Karpas-422 (cell line): ENCODE measurements around the gene GORASP2. TPM values are rescaled to one million over a fixed set of nuclear protein-coding genes. Genes with fewer than 3 reads are reported as not detected.

Experiments
- DNase-seq: peaks from one replicate; pipeline ENCODE4 v3.0.0-alpha.2; 2015
- H2AFZ ChIP-seq: fragments of 200-600 bp; sonication (generic); 2 replicates; pipeline ENCODE4 v1.6.1; 2014; ENCODE audit warnings: antibody characterized with exemption, low read length, mixed read lengths
- H3K27ac ChIP-seq: fragments of 200-600 bp; sonication (generic); 2 replicates; pipeline ENCODE4 v1.5.1; 2014; ENCODE audit warnings: mild to moderate bottlenecking, low read length, moderate library complexity
- H3K27me3 ChIP-seq: fragments of 200-600 bp; sonication (generic); 2 replicates; pipeline ENCODE4 v1.6.1; 2014; ENCODE audit warnings: low read length, mixed read lengths
- H3K36me3 ChIP-seq: fragments of 200-600 bp; sonication (generic); 2 replicates; pipeline ENCODE4 v1.6.1; 2014; ENCODE audit warnings: low read length, mixed read lengths; ENCODE audit not compliant: insufficient read depth
- H3K4me1 ChIP-seq: fragments of 200-600 bp; sonication (generic); 2 replicates; pipeline ENCODE4 v1.6.1; 2014; ENCODE audit warnings: mild to moderate bottlenecking, low read length, mixed read lengths
- H3K4me2 ChIP-seq: fragments of 200-600 bp; sonication (generic); 2 replicates; pipeline ENCODE4 v1.6.1; 2014; ENCODE audit warnings: low read length, low read depth, mild to moderate bottlenecking; ENCODE audit not compliant: poor library complexity, severe bottlenecking
- H3K4me3 ChIP-seq: fragments of 200-600 bp; sonication (generic); 2 replicates; pipeline ENCODE4 v1.5.1; 2014; ENCODE audit warnings: mild to moderate bottlenecking, antibody characterized with exemption, low read length, mixed read lengths
- H3K79me2 ChIP-seq: fragments of 200-600 bp; sonication (generic); 2 replicates; pipeline ENCODE4 v1.6.1; 2014; ENCODE audit warnings: mild to moderate bottlenecking, low read length, mixed read lengths
- H3K9ac ChIP-seq: fragments of 200-600 bp; sonication (generic); 2 replicates; pipeline ENCODE4 v1.6.0; 2014; ENCODE audit warnings: low read length
- H3K9me2 ChIP-seq: fragments of 200-600 bp; sonication (generic), shearing (Covaris generic); replicated peaks from 2 replicates; pipeline ENCODE4 v1.6.0; 2014; ENCODE audit warnings: mild to moderate bottlenecking, low read length, moderate library complexity; ENCODE audit not compliant: insufficient read depth
- H3K9me3 ChIP-seq: fragments of 300-700, 200-600 bp; sonication (generic); 2 replicates; pipeline ENCODE4 v1.6.1; 2014; ENCODE audit warnings: low read length, mixed read lengths
- H4K20me1 ChIP-seq: fragments of 200-600 bp; sonication (generic); 2 replicates; pipeline ENCODE4 v1.6.1; 2014; ENCODE audit warnings: mild to moderate bottlenecking, antibody characterized with exemption, low read length, low read depth; ENCODE audit not compliant: insufficient read depth
- total RNA-seq: library from RNA; depleted of rRNA; stranded (reverse); fragments of >200 nt; shearing (Covaris generic); gene quantifications from 2 replicates; pipeline ENCODE4 v1.2.3, GENCODE V29; 2014; ENCODE audit warnings: low replicate concordance

The GORASP2 gene
- total RNA-seq, 1 experiment from 2014 or later, result 34.3 TPM

GRCh38 chr2:170940066-170940465, 11.0 kb downstream of the GORASP2 start:
- Histone ChIP-seq H3K9me3 (no peaks in the 10 kb centered on the region), H3K79me2 (peaks cover 100% of the 10 kb centered on the region), H2AFZ (no peak overlapping the region), H3K9me2 (no peaks in the 10 kb centered on the region), H3K27ac (no peak overlapping the region), H3K4me1 (peaks cover 39% of the 10 kb centered on the region), H3K27me3 (no peaks in the 10 kb centered on the region), H3K4me3 (no peak overlapping the region), H3K9ac (no peak overlapping the region), H4K20me1 (peaks cover 65% of the 10 kb centered on the region), H3K4me2 (no peak overlapping the region), H3K36me3 (peaks cover 5% of the 10 kb centered on the region; the same call in 1 of the 2 replicates)
- no peak for DNase-seq

- DNase-seq, result no peak
- Histone ChIP-seq H4K20me1 (peaks cover 66% of the 10 kb centered on the region), H3K27ac (no peak overlapping the region), H3K27me3 (no peaks in the 10 kb centered on the region), H3K79me2 (peaks cover 100% of the 10 kb centered on the region), H3K9ac (no peak overlapping the region), H3K4me3 (no peak overlapping the region), H3K4me1 (peaks cover 42% of the 10 kb centered on the region), H3K36me3 (peaks cover 5% of the 10 kb centered on the region; the same call in 1 of the 2 replicates), H3K9me3 (no peaks in the 10 kb centered on the region), H2AFZ (no peak overlapping the region), H3K9me2 (no peaks in the 10 kb centered on the region), H3K4me2 (no peak overlapping the region)
Observed at GRCh38 chr2:170942615-170943014, 13.6 kb downstream of the GORASP2 start.

- Histone ChIP-seq H3K4me1 (peaks cover 45% of the 10 kb centered on the region), H3K4me3 (no peak overlapping the region), H2AFZ (no peak overlapping the region), H3K9ac (no peak overlapping the region), H3K36me3 (peaks cover 5% of the 10 kb centered on the region; the same call in 1 of the 2 replicates), H3K9me2 (no peaks in the 10 kb centered on the region), H3K79me2 (peaks cover 99% of the 10 kb centered on the region), H3K4me2 (no peak overlapping the region), H4K20me1 (peaks cover 68% of the 10 kb centered on the region), H3K9me3 (no peaks in the 10 kb centered on the region), H3K27me3 (no peaks in the 10 kb centered on the region), H3K27ac (no peak overlapping the region)
- DNase-seq, result no peak
Observed at GRCh38 chr2:170943041-170943440, 14.0 kb downstream of the GORASP2 start.

- H4K20me1 ChIP-seq, result peaks cover 65% of the 10 kb centered on the region
- H3K36me3 ChIP-seq, result peaks cover 5% of the 10 kb centered on the region; the same call in 1 of the 2 replicates
- H3K79me2 ChIP-seq, result peaks cover 97% of the 10 kb centered on the region
- H3K4me1 ChIP-seq, result peaks cover 46% of the 10 kb centered on the region
- no peaks in the 10 kb centered on the region for H3K9me3 ChIP-seq
- H3K27me3 ChIP-seq, result no peaks in the 10 kb centered on the region
- no peak overlapping the region for H3K27ac ChIP-seq
- H3K4me2 ChIP-seq, result no peak overlapping the region
- no peak overlapping the region for H3K4me3 ChIP-seq
- DNase-seq, result no peak
- no peak overlapping the region for H2AFZ ChIP-seq
- H3K9ac ChIP-seq, result no peak overlapping the region
- H3K9me2 ChIP-seq, result no peaks in the 10 kb centered on the region
Observed at GRCh38 chr2:170943596-170943995, 14.5 kb downstream of the GORASP2 start.

GRCh38 chr2:170944545-170944944, 15.5 kb downstream of the GORASP2 start:
- no peaks in the 10 kb centered on the region for H3K9me3 ChIP-seq
- no peak overlapping the region for H3K4me3 ChIP-seq
- peaks cover 50% of the 10 kb centered on the region for H3K4me1 ChIP-seq
- DNase-seq, result no peak
- H3K27ac ChIP-seq, result no peak overlapping the region
- peaks cover 5% of the 10 kb centered on the region; the same call in 1 of the 2 replicates for H3K36me3 ChIP-seq
- H3K79me2 ChIP-seq, result peaks cover 97% of the 10 kb centered on the region
- H3K9me2 ChIP-seq, result no peaks in the 10 kb centered on the region
- no peak overlapping the region for H3K4me2 ChIP-seq
- H2AFZ ChIP-seq, result no peak overlapping the region
- H4K20me1 ChIP-seq, result peaks cover 64% of the 10 kb centered on the region
- no peaks in the 10 kb centered on the region for H3K27me3 ChIP-seq
- no peak overlapping the region for H3K9ac ChIP-seq

- Histone ChIP-seq H3K27ac (peak overlapping the region; percentile 81), H3K9me3 (no peaks in the 10 kb centered on the region), H3K4me3 (peak overlapping the region; percentile 10; the same call in 1 of the 2 replicates), H4K20me1 (peaks cover 37% of the 10 kb centered on the region; the same call in 1 of the 2 replicates), H3K27me3 (no peaks in the 10 kb centered on the region), H3K79me2 (peaks cover 80% of the 10 kb centered on the region), H2AFZ (no peak overlapping the region), H3K9ac (no peak overlapping the region), H3K9me2 (no peaks in the 10 kb centered on the region), H3K36me3 (peaks cover 33% of the 10 kb centered on the region), H3K4me2 (peak overlapping the region; percentile 55), H3K4me1 (peaks cover 49% of the 10 kb centered on the region)
- no peak for DNase-seq
Observed at GRCh38 chr2:170949415-170949814, 20.4 kb downstream of the GORASP2 start.

GRCh38 chr2:170950221-170950761, 21.2 kb downstream of the GORASP2 start:
- Histone ChIP-seq H3K9me2 (no peaks in the 10 kb centered on the region), H3K9me3 (no peaks in the 10 kb centered on the region), H3K4me2 (peak overlapping the region; percentile 55), H3K27ac (peak overlapping the region; percentile 81), H3K4me1 (peaks cover 47% of the 10 kb centered on the region), H2AFZ (no peak overlapping the region), H3K79me2 (peaks cover 78% of the 10 kb centered on the region), H3K27me3 (no peaks in the 10 kb centered on the region), H3K4me3 (peak overlapping the region; percentile 19; the same call in 1 of the 2 replicates), H3K9ac (no peak overlapping the region), H4K20me1 (peaks cover 30% of the 10 kb centered on the region; the same call in 1 of the 2 replicates), H3K36me3 (peaks cover 41% of the 10 kb centered on the region)
- peak; percentile 89 for DNase-seq

GRCh38 chr2:170953941-170954340, 24.9 kb downstream of the GORASP2 start:
- no peaks in the 10 kb centered on the region for H3K27me3 ChIP-seq
- H3K4me3 ChIP-seq, result no peak overlapping the region
- no peaks in the 10 kb centered on the region for H3K9me2 ChIP-seq
- no peak for DNase-seq
- no peak overlapping the region for H3K27ac ChIP-seq
- H2AFZ ChIP-seq, result no peak overlapping the region
- H3K9me3 ChIP-seq, result no peaks in the 10 kb centered on the region
- no peak overlapping the region for H3K9ac ChIP-seq
- H3K36me3 ChIP-seq, result peaks cover 52% of the 10 kb centered on the region
- H3K4me2 ChIP-seq, result no peak overlapping the region
- H3K4me1 ChIP-seq, result peaks cover 34% of the 10 kb centered on the region
- peaks cover 44% of the 10 kb centered on the region for H3K79me2 ChIP-seq
- H4K20me1 ChIP-seq, result peaks cover 13% of the 10 kb centered on the region; the same call in 1 of the 2 replicates
